Testis (tissue), 2 donors: ENCODE data around the gene ITPR2.

ENCODE experiments used
- CTCF ChIP-seq, 3 experiments: fragments of 450-650 bp in 2 of 3; fragments of 200-600 bp in 1 of 3; sonication (generic) in 1 of 3; IDR thresholded peaks; one replicate each; pipeline ENCODE4 v1.5.1; 2016 to 2019; ENCODE audit warnings: antibody characterized with exemption in 3 of 3, mild to moderate bottlenecking in 2 of 3, moderate library complexity in 1 of 3
- POLR2A ChIP-seq: fragments of 450-650 bp; IDR thresholded peaks from one replicate; pipeline ENCODE4 v1.6.1; 2017; ENCODE audit warnings: antibody characterized with exemption, mild to moderate bottlenecking, moderate library complexity

- TF ChIP-seq POLR2A (no peak), CTCF (IDR thresholded peaks at IDR 0.05) (no peak)
Observed at GRCh38 chr12:26576266-26576665, 256.7 kb downstream of the ITPR2 start.
